NCI-H774 (cell line): ENCODE data around the gene CIC.

Experiments
- DNase-seq: peaks from one replicate; lab custom pipeline; 2025; lab: John Stamatoyannopoulos, UW

The CIC gene

GRCh38 chr19:42268704-42269477 is at the start of gene CIC:
Gene CIC, plus strand, starts transcription at chr19:42269252. Its CDS starts 2,532 bp downstream, at chr19:42271784.
- DNase-seq: peak; percentile 99

GRCh38 chr19:42219812-42220750 is 49.0 kb upstream of the CIC start, which contains the start of gene ZNF526:
Gene ZNF526, plus strand, starts transcription at chr19:42220312. Its CDS starts 4,092 bp downstream, at chr19:42224404.
- peak; percentile 97 for DNase-seq

GRCh38 chr19:42220751-42221097 is 48.3 kb upstream of the CIC start:
- DNase-seq: no peak

GRCh38 chr19:42224940-42225717 is 43.9 kb upstream of the CIC start:
- DNase-seq: no peak

GRCh38 chr19:42225718-42226292 is 43.2 kb upstream of the CIC start:
- no peak for DNase-seq

- no peak for DNase-seq
These were observed 42.2 kb upstream of the CIC start for GRCh38 chr19:42226886-42227285.

- no peak for DNase-seq
These were observed 40.4 kb upstream of the CIC start for GRCh38 chr19:42228641-42229040.

- no peak for DNase-seq
These were observed 39.7 kb upstream of the CIC start for GRCh38 chr19:42229301-42229854.

- DNase-seq: no peak
These were observed 39.1 kb upstream of the CIC start for GRCh38 chr19:42229855-42230351.

GRCh38 chr19:42230571-42230970 is 38.5 kb upstream of the CIC start:
- no peak for DNase-seq

GRCh38 chr19:42232435-42232834 is 36.6 kb upstream of the CIC start:
- no peak for DNase-seq

GRCh38 chr19:42233106-42233505 is 35.9 kb upstream of the CIC start:
- no peak for DNase-seq

- DNase-seq: no peak
These were observed 35.3 kb upstream of the CIC start for GRCh38 chr19:42233678-42234292.

- no peak for DNase-seq
These were observed 34.7 kb upstream of the CIC start for GRCh38 chr19:42234364-42234763.

- no peak for DNase-seq
These were observed 33.9 kb upstream of the CIC start for GRCh38 chr19:42235181-42235580.

GRCh38 chr19:42239544-42240220 is 29.4 kb upstream of the CIC start:
- no peak for DNase-seq

GRCh38 chr19:42241279-42241678 is 27.8 kb upstream of the CIC start:
- no peak for DNase-seq

- DNase-seq: no peak
These were observed 27.0 kb upstream of the CIC start for GRCh38 chr19:42242069-42242511.

- peak; percentile 99 for DNase-seq
These were observed 26.3 kb upstream of the CIC start, which contains the start of gene GSK3A for GRCh38 chr19:42242512-42243409. Gene GSK3A, minus strand, starts transcription at chr19:42242602. Its CDS starts 137 bp downstream, at chr19:42242465.
